Left ventricle myocardium superior (tissue), 1 donor: ENCODE data around the gene PEMT. TPM values are rescaled to one million over a fixed set of nuclear protein-coding genes. Genes with fewer than 3 reads are reported as not detected.

Source experiments
- ATAC-seq: fragments of 200-7000 bp; cut with Tn5 transposase; one replicate; pipeline ENCODE4 v1.9.1; 2020; ENCODE audit warnings: mild to moderate bottlenecking, moderate library complexity
- DNase-seq: peaks from one replicate; pipeline ENCODE4 v3.0.0-alpha.2; 2020
- intact Hi-C: fragments of 100-400 bp; cut with micrococcal nuclease; formaldehyde crosslinking; loops from one replicate; pipeline ENCODE4 v1.11.0; 2022
- total RNA-seq: library from RNA; stranded (reverse); fragmentation: NEBNext Ultra II Directional; extraction: Animal tissue kit (Norgen Biotek cat#: 25700); gene quantifications from one replicate; pipeline ENCODE4 v1.2.1, GENCODE V29; 2021
- donor health status: DM: no; HTN: yes; CAD: no; lungs with severe emphysema.

Gene PEMT
- total RNA-seq, 1 donor from 2014 or later = 17.9 TPM

DNA sequence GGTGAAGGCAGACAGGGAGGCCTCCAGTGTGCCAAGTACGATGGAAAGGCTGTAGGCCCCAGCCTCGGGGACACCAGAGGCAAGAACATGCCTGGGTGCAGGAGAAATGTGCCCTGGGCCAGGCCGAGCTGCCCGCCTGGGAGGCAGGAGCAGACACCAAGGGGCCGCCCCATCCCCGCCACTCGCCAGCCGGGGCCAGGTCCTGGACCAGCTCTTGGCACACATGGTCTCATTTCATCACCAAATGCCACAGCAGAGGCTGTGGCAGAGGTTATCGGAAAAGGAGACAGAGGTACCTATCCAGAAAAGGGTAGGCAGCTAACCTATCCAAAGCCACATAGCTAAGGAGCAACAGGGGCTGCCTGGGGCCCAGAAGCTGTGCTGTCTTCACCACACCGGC lies 31.3 kb downstream of the PEMT start:
- no peak for ATAC-seq
- no peak for DNase-seq
- intact Hi-C loops = no loop called here

DNA sequence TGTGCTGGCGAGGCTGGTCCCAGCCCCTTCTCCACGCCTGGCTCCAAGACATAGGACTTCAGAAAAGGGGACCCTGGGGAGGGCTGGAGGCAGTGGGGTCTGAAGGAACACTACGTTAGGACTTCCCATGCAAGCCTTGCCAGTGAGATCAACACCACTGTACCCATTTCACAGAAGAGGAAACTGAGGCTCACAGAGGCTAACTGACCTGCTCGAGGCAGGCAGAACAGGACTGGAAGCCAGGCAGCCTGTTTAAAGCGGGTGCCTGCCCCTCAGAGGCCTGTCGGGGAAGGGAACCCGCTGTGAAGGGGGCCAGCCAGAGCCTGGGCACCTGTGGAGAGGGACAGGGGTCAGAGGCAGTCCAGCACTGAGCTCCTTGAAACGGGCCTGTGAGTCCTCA lies 32.3 kb downstream of the PEMT start:
- DNase-seq = no peak
- ATAC-seq = no peak
- intact Hi-C loops = no loop called here

DNA sequence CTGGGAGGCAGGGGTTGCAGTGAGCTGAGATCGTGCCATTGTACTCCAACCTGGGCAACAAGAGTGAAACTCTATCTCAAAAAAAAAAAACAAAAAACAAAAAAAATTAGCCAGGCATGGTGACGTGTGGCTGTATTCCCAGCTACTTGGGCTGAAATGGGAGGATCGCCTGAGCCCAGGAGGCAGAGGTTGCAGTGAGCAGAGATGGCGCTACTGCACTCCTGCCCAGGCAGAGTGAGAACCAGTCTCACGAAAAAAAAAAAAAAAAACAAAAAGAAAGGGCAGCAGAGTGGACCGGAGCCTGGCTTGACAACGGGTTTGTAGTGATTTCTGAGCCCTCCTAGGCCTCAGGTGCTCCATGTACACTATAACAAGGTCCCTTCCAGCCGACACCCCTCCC lies 33.1 kb downstream of the PEMT start:
- no peak for DNase-seq

DNA sequence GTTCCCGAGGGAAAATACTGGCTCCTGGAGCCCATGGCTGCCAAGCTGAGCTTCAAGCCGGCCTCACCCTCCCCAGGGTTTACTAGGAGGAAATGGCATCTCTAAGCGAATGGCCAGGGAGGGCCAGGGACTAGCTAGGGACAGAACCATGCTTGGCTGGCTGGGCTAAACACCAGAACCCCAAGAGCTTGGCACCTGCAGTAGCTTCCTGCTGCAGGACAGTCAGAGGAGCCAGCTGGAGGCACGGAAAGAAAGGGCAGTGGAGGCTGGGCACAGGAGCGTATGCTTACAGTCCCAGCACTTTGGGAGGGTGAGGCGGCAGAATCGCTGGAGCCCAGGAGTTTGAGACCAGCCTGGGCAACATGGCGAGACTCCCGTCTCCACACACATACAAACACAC lies 33.7 kb downstream of the PEMT start:
- peak; percentile 66 for DNase-seq
- intact Hi-C loops = no loop called here

More for the DNA sequence above, 33.1 kb downstream of the PEMT start:
- intact Hi-C loops = no loop called here
- no peak for ATAC-seq

DNA sequence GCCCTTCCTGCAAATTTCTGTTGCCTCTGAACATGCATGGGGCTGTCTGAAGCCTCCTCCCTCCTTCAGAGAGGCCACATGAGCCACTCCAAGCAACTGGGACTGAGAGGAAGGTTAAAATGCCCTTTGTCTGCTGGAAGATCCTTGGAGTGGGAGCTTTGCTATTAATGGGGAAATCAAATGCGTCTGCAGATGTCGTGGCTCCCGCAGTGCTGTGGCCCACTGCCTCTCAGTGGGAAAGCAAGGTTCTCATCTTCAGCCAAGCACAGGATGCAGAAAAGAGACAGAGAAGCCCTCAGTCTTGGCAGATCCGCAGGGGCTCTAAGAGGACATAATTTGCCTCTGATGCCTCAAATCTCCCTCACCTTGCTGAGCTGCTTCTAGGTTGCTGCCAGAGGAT lies 34.8 kb downstream of the PEMT start:
- DNase-seq (no peak), ATAC-seq (no peak)
- intact Hi-C loops = no loop called here

More for the DNA sequence above, 33.7 kb downstream of the PEMT start:
- peak; percentile 76 for ATAC-seq

DNA sequence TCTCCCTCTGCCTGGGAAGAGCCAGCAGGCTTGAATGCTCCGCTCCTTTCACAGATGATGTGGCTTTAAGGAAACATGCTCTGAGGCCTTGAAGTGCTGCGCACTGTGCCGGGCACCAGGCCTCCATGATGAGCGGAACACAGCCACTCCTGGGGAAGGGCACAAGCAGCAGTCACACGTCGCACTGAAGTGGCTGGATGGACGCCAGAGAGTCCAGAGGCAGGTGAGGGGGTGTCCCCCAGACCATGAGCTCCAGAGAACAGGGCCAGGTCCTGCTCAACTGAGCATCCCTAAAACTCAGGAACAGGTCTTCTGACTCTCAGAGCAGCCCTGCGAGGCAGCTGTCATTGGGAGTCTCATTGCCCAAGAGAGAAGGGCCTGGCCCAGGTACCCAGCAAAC lies 35.6 kb downstream of the PEMT start:
- ATAC-seq = no peak
- intact Hi-C loops = no loop called here
- DNase-seq = peak; percentile 9

DNA sequence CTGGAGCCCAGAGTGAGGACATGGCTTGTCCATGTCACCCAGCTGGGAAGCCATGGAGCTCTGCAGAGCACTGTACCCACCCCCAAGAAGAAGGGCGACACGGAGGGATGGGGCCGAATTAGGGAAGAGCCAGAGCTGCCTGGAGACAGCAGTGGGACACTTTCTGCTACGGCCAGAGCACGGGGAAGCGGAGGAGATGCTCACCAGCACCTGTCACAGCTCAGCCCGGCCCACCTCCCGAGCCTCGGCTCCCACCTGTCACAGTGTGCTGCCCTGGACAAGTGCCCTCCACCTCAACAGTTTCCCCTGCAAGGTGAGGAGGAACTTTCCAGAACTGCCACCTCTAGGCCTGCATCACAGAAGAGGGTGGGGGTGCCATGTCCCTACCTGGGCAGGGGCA lies 36.4 kb downstream of the PEMT start:
- intact Hi-C loops = no loop called here
- DNase-seq (peak; percentile 11), ATAC-seq (no peak)

DNA sequence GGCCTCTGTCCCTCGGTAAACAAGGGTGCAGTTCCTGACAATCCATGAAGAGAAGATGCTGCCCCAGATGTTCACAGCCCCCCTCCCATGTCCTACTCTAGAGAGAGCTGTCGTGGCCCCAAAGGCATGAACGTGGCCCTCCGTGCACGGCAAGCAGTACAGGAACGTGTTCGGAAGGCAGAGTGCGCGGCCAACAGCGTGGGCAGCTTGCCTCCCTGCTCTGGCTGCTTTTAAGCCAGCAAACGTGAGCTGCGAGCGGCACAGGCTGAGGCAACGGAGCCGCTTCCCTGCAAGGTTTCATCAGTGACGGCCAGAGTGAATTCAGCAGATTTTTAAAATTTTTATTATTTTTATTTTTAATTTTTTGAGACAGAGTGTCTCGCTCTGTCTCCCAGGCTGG lies 37.2 kb downstream of the PEMT start:
- DNase-seq (peak; percentile 31), ATAC-seq (no peak)
- intact Hi-C loops = no loop called here

DNA sequence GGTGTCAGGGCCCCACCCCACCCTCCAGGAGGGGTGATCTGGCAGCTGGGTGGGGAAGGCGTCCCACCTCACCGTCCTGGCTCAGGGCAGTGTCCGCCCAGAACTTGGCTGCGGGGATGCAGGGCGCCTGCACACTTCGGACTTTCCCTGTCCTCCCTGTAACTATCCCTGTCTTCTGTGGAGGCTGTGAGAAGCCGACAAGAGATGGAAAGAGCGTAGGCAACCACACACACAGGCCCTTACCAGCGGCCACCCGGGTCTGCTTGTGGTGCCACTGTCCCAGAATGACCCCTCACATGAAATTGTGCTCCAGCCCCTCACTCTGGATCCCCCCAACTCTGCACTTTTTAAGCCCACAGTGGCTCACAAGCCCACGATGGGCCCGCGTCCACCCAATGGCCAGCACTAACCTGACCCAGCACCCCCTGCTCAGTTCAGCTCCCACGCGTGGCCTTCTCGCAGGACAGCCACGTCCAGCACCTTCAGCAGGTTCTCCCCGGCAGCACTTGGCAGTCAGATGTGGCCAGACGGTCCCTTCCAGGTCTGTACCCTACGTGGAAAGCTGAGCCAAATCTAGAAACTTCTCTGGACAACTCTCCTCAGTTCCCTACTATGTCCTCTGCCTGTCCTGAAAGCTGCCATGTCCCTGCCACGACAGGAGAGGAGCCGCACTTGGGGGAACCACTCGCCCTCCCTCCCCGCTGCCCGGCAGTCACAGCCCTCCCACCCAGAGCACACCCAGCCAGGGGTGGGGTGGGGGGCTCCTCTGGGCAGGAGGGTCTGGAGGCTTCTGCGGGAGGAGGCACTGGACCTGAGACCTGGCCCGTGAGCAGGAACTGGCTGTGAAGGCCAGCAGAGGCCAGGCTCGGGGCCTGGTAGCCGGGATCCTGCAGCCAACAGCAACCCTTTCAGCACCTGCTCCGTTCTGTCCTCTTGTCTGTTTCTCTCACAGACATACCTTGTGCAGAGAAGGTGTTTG lies 38.0 kb downstream of the PEMT start:
- no peak for ATAC-seq
- intact Hi-C loops = no loop called here

DNA sequence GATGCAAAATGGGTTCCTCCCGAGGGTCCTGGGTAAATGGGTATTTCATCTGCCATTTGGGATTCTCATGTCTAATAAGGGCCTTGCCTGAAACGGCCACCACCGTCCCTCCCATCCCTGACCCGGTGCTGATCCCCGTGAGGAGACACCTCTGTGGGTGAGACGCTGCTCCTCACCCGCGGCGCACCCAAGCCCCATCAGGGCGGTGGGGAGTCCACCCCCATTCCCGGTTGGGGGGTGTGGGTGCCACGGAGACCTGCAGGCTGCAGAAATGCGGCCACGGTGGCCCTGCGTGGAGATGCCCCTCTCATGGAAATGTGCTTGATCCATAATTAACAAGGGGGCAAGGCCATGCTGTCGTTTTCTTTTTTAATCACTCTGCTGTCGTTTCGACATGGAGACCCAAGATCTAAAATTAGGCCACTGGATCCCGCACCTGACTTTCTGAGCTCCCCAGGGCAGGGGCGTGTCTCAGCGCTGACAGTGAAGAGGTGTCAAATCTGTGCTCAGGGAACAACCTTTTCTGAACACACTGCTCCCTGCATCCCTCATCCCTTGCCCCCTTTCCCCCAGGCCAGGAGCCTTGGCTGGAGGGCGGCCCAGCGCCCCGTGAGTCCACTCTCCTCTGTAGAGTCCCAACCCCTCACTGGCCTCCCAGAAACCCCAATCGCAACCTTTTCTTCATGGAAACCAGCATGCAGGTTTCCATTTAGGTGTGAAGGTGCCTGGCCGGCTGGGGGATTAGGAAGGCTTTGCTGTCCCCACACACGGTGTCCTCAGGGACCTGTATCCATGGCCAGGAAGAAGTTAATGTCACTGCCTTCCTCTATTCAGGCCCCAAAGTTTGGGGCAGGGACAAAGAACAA lies 38.9 kb downstream of the PEMT start:
- ATAC-seq (peak; percentile 50), DNase-seq (peak; percentile 60)
- intact Hi-C loops = no loop called here

More for the DNA sequence above, 38.0 kb downstream of the PEMT start:
- peak; percentile 34 for DNase-seq

DNA sequence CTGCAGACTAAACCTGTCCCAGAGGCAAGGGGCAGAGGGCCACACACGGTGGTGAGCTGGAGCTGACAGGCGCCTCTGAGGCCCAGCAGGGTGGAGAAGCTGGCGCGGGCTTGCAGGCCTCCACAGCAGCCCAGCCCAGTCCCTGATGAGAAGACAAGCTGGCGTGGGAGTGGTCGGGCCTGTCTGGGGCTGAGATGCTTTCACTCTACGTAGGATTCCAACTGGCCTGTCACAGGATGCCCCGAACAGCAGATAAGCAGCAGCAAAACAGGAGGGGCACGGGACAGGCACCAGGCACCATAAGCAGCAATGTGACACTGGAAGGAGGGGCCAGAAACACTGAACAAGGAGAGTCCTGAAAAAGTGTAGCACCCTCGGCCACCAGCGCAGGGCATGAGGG lies 40.1 kb downstream of the PEMT start:
- peak; percentile 80 for ATAC-seq
- peak; percentile 87 for DNase-seq
- intact Hi-C loops = no loop called here

DNA sequence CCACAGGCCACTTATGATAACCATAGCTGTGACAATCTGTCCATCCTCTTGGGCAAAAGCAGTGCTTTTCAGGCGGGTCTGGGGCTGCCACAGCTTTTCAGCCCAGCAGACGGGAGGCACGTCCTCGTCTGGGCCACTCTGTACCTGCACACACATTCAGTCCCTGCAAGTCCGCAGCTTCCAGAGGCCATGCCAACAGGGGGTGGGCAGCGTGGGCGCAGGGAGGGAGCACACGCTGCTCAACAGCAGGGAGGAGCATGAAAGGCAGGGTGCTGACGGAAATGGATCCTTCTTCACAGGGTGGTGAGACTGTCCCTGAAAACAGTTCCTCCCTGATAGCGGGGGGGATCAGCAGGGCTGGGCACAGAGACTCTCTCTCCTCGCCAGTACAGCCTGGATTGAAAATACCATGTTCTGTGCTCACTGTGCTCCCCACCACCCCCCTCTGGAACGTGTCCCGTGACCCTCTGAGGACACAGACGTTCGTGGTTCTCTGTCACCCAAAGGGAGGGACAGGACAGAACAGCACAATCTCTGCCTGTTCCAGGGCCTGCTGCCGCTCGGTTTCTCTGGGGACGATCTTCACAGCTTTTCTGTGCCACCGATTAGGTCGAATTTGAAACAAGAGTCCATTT lies 41.7 kb downstream of the PEMT start:
- intact Hi-C loops = no loop called here
- DNase-seq (peak; percentile 79), ATAC-seq (peak; percentile 55)

DNA sequence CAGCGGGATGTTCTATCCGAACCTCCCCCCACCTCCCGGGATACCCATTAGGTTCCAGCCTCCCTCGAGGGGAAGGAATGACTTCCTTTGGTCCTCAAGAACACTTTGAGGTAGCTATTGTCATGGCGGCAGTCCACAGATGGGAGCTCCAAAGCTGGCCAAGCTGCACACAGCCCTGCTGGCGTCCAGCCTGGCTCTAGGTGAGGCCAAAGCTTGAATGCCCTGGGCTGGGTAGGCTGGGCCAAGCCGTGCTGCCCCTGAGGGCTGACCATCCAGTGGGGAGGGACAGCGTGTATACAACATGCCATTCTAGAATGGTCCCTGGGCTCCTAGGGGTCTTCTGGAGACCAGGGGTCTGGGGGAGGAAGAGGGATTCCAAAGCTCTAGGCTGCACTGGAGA lies 43.5 kb downstream of the PEMT start:
- DNase-seq = peak; percentile 42

DNA sequence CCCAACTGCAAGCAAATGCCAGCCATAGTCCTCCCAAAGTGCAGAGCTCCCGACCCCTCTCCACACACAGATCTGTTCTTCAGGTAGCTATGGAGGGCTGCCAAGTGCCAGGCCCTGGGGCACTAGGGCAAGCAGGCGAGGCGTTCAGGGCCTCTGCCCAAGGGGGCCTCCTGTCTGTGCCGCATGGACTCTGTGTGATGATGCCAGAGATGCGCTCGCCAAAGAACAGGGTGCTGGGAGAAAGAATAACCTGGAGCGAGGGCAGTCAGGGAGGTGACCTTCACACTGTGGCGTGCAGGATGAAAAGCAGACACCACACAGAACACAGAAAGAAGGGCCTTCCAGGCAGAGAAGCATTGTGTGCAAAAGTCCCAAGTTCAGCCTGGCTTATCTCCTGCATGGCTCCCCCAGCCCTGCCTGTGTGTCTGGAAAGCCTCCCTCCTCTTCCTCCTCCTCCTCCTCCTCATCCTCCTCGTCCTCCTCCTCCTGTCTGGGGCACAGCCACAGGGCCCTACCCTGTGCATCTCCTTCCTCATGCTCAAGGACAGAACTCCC lies 44.2 kb downstream of the PEMT start:
- peak; percentile 58 for ATAC-seq
- peak; percentile 69 for DNase-seq
- intact Hi-C loops = no loop called here

More for the DNA sequence above, 43.5 kb downstream of the PEMT start:
- intact Hi-C loops = no loop called here
- ATAC-seq = no peak

DNA sequence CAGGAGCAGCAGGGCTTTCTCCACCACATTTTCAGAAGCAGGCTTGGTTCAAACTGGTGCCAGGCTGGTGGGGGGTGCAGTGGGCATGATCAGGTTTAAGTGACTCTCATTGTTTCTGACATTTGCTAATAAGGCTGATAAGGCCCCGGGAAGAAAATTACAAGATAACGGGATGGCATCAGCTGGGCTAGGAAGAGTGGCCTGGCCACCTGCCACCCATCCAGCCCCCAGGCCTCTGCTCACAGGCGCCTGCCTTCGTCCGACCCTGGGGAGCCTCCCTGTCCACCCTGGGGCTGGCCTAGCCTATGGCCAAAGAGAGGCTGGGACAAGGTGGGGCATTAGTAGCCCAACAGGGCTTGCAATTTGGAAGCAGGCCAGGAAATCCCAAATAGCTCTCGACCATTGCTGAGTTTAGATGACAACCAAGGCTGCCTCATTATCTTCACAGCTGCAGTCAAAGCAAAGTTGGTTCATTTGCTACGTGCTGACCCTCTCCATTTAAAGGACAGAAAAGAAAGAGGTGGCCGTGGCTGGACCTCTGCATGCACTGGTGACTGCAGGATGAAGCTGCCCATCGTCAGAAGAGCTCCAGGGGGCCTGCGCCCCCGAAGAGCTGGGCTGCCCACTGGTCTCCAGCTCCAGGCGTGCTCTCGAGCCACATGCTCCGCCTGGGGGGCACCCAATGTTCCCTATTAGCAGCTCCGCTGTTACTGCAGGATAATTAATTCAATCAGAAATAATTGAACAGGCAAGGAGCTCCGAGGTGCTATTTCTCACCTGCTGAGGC lies 44.9 kb downstream of the PEMT start:
- DNase-seq = peak; percentile 26
- intact Hi-C loops = no loop called here
- ATAC-seq = no peak

DNA sequence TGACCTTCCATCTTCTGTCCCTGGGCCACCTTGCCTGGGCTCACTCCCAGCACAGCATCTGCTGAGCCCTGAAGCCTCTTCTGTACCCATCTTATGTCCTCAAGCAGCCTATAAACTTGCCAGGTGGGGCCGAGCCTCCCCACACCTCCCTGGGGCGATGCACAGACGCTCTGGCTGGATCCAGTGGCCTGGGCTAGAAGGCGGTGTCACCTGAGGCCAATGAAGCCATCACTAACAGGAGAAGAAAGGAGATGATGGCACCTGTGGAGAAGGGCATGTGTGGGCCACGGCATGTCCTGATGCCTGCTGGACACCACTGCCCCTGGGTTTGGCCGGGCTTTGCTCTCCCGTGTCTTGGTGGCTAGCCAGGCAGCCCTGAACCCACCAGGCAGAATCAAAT lies 45.5 kb downstream of the PEMT start:
- intact Hi-C loops = no loop called here
- DNase-seq (peak; percentile 23), ATAC-seq (no peak)

DNA sequence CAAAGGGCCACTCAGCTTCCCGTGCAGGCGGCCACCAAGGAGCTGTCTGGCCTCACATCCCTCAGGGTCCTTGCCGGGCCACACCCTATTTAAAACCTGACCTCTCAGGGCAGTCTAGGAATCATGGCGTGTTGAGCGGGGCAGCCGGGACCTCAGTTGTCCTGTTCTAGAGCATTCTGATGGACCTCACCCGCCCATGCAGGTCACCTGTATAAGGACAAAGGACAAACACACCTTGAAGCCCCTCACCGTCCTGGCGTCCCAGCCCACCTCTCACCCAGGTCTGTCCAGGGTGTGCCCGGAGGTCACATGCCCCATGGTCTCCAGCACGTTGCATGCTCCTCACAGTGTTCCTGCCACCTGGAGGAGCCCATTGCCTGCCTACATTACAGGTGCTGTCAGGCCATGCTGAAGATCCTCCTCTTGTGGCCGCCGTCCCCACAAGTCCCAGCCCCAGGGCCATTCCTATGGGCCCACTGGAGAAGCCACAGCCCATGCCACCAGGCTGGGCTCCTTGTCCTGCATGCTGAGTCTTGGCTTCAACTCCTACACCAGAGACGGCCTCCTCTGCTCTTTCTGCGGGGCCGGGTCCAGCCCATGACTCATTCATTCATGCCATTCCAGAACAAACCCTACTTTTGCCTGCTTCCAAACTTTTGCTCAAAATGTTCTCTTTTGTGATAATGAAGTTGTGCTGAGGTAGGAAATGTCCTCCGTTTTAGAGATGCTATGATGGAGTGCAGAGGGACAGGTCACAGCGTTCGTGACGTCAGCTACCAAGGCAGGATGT lies 46.3 kb downstream of the PEMT start:
- ATAC-seq (no peak), DNase-seq (peak; percentile 58)
- intact Hi-C loops = no loop called here
